ENCODE data around the gene CHCHD4. TPM values are rescaled to one million over a fixed set of nuclear protein-coding genes. Genes with fewer than 3 reads are reported as not detected.

CHCHD4 gene
- total and polyA plus RNA-seq, 2 of the 8 experiments (the other 6 are each of a cell fraction or from before 2014, with no cell fraction given), result 15.0 to 22.3 TPM

DNA sequence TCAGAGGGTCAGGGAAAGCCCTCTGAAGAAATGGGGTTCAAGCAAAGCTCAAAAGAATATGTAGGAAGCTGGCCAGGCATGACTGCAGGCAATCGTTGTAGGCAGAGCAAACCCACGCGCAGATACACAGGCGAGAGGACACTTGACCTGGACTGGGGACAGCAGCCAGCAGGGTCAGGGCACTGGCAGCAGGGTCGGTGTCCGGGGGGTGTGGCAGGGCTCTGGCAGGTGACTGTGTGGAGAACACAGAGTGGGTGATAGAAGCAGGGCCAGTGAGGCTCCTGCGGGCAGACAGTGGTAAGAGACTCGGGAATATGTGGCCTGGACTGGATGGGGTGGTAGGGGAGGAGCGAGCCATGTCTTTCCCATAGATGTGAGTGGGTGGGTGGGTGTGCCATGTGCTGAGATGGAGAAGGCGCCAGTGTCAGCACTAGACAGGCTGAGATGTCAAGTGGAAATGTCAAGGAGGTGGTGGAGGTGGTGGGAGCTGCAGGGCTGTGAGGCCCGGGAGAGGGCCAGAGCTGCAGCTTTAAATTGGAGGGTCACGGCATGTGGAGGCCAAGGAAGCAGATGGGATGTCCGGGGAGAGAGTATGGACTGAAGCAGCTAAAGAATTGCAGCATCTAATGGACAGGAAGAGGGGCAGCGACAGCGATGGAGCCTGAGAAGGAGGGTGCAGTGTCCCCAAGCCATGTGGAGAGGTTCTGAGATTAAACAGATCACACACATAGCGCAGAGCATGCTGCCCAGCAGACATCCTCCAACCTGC lies 13.6 kb upstream of the CHCHD4 start:
- Histone ChIP-seq H2BK12ac (ENCODE audit: low read depth, low read length) (no peak overlapping the region), H4K20me1 (replicated peaks in 1 of 2; ENCODE audit: control insufficient read depth in 1 of 2, insufficient read depth in 2 of 2, low read length in 2 of 2) (peaks cover 0 to 13% of the 10 kb centered on the region in 2 experiments), H3K27ac (ENCODE audit: low read depth, low read length) (no peak overlapping the region), H3K36me3 (ENCODE audit: control insufficient read depth in 2 of 4, insufficient read depth in 4 of 4, low read length in 3 of 4) (peaks cover 2 to 18% (median 15%) of the 10 kb centered on the region in 4 experiments; a peak in 5 of 8 replicates), H2BK5ac (ENCODE audit: low read depth, low read length) (no peak overlapping the region), H2BK120ac (replicated peaks; ENCODE audit: low read depth, low read length) (no peak overlapping the region), H2AFZ (ENCODE audit: low read length) (no peak overlapping the region), H3K79me2 (ENCODE audit: control insufficient read depth in 1 of 2, insufficient read depth in 2 of 2, low read length in 2 of 2) (no peaks in the 10 kb centered on the region), H3K4me3 (ENCODE audit: extremely low read depth in 1 of 4, insufficient read depth in 2 of 4, low read depth in 3 of 4, low read length in 4 of 4) (no peak overlapping the region), H3K18ac (ENCODE audit: extremely low read depth, low read length) (no peak overlapping the region), H3K4me1 (replicated peaks in 1 of 4; ENCODE audit: control insufficient read depth in 3 of 4, insufficient read depth in 4 of 4, low read length in 3 of 4) (no peaks in the 10 kb centered on the region), H3K14ac (ENCODE audit: insufficient read length) (no peak overlapping the region), H3K79me1 (ENCODE audit: low read depth, low read length) (no peaks in the 10 kb centered on the region), H3K23me2 (ENCODE audit: low read depth, low read length) (no peaks in the 10 kb centered on the region), H3K23ac (ENCODE audit: insufficient read length) (no peak overlapping the region), H3K4me2 (ENCODE audit: insufficient read depth in 1 of 2, low read depth in 2 of 2, low read length in 2 of 2) (no peak overlapping the region), H3K9ac (replicated peaks in 1 of 4; ENCODE audit: extremely low read depth in 1 of 4, low read depth in 3 of 4, low read length in 3 of 4) (no peak overlapping the region), H3K56ac (replicated peaks; ENCODE audit: insufficient read length, low read depth, low read length) (no peak overlapping the region), H2BK20ac (ENCODE audit: low read length) (no peak overlapping the region), H4K8ac (ENCODE audit: extremely low read depth, insufficient read depth, low read length) (no peak overlapping the region), H3K27me3 (replicated peaks in 1 of 4; ENCODE audit: control insufficient read depth in 3 of 4, extremely low read depth in 1 of 4, insufficient read depth in 3 of 4, low read length in 3 of 4) (no peaks in the 10 kb centered on the region), H4K5ac (ENCODE audit: insufficient read length, low read depth, low read length) (no peak overlapping the region), H2BK15ac (ENCODE audit: low read length) (no peak overlapping the region), H3K4ac (replicated peaks; ENCODE audit: insufficient read length, low read depth, low read length) (no peak overlapping the region), H3K9me3 (ENCODE audit: insufficient read depth in 2 of 2, low read depth in 1 of 2, low read length in 1 of 2) (no peaks in the 10 kb centered on the region), H4K91ac (replicated peaks; ENCODE audit: insufficient read length, low read length) (no peak overlapping the region), H2AK5ac (ENCODE audit: low read depth, low read length) (no peak overlapping the region)
- ChIA-PET POLR2A (ENCODE audit: partially characterized antibody) (interaction anchor here (1.0 to 6.2 kb wide), 2 partner anchors 13 to 40 kb away, joined by 3 to 32 read pairs; partner anchors contain the start of genes CHCHD4, LSM3, TMEM43 and XPC), CTCF (ENCODE audit: partially characterized antibody) (interaction anchor here (1.0 to 2.1 kb wide), 5 partner anchors 10 to 242 kb away, joined by 3 to 6 read pairs (median 5); no protein-coding TSS in a partner anchor)
- WGBS, 2 experiments (ENCODE audit: extremely low coverage in 1 of 2, insufficient coverage in 1 of 2, insufficient read length in 1 of 2, insufficient replicate concordance in 2 of 2, low coverage in 1 of 2, low lambda C conversion rate in 2 of 2, missing lambda C conversion rate in 1 of 2), result 87% methylated on average over 16 of the region's 16 CpGs; no CpG with 5 or more reads in 1 of the 2 experiments
- DNase-seq (ENCODE audit: low read depth in 1 of 2, low spot score in 2 of 2) (no peak), FAIRE-seq (no peak)
- TF ChIP-seq SUZ12 (IDR thresholded peaks at IDR 0.05; ENCODE audit: low read length), result no peak
- TF ChIP-seq BRCA1 (IDR thresholded peaks at IDR 0.05; ENCODE audit: low read depth, low read length), result no peak
- no peak for TF ChIP-seq KDM1A (IDR thresholded peaks at IDR 0.05; ENCODE audit: borderline replicate concordance, low read length)
- no peak for TF ChIP-seq POU5F1 (IDR thresholded peaks at IDR 0.05; ENCODE audit: low read depth, low read length)
- no peak for TF ChIP-seq TAF7 (optimal IDR thresholded peaks at IDR 0.05; ENCODE audit: borderline replicate concordance, low read depth, low read length)
- TF ChIP-seq KDM4A (IDR thresholded peaks at IDR 0.05; ENCODE audit: low read depth, low read length, severe bottlenecking), result no peak
- no peak for TF ChIP-seq GTF2F1 (IDR thresholded peaks at IDR 0.05; ENCODE audit: borderline replicate concordance, low read depth, low read length)
- no peak; a peak in 1 of 3 replicates for TF ChIP-seq POLR2A (IDR thresholded peaks at IDR 0.05; ENCODE audit: control extremely low read depth in 1 of 2, low read depth in 2 of 2, low read length in 2 of 2)
- TF ChIP-seq SRF (IDR thresholded peaks at IDR 0.05; ENCODE audit: low read depth, low read length), result no peak
- no peak for TF ChIP-seq SIRT6 (IDR thresholded peaks at IDR 0.05; ENCODE audit: low read length)
- no peak for TF ChIP-seq ASH2L (IDR thresholded peaks at IDR 0.05; ENCODE audit: low read length)
- no peak for TF ChIP-seq EZH2 (IDR thresholded peaks at IDR 0.05; ENCODE audit: low read depth, low read length, severe bottlenecking)
- no peak for TF ChIP-seq RNF2 (IDR thresholded peaks at IDR 0.05; ENCODE audit: borderline replicate concordance, low read depth, low read length, missing control alignments, poor library complexity, severe bottlenecking)

Data from H1 (cell line).